ENCODE results near the gene MXRA7.

The MXRA7 gene

GRCh38 chr17:76684756-76685155 is 26.0 kb downstream of the MXRA7 start:
- no peak overlapping the region for H3K4me3 ChIP-seq (ENCODE audit: low read depth, low read length)
- no peak for DNase-seq (ENCODE audit: low read depth)
- TF ChIP-seq CTCF (IDR thresholded peaks at IDR 0.05; ENCODE audit: low read depth, low read length, missing control alignments): no peak

DNA sequence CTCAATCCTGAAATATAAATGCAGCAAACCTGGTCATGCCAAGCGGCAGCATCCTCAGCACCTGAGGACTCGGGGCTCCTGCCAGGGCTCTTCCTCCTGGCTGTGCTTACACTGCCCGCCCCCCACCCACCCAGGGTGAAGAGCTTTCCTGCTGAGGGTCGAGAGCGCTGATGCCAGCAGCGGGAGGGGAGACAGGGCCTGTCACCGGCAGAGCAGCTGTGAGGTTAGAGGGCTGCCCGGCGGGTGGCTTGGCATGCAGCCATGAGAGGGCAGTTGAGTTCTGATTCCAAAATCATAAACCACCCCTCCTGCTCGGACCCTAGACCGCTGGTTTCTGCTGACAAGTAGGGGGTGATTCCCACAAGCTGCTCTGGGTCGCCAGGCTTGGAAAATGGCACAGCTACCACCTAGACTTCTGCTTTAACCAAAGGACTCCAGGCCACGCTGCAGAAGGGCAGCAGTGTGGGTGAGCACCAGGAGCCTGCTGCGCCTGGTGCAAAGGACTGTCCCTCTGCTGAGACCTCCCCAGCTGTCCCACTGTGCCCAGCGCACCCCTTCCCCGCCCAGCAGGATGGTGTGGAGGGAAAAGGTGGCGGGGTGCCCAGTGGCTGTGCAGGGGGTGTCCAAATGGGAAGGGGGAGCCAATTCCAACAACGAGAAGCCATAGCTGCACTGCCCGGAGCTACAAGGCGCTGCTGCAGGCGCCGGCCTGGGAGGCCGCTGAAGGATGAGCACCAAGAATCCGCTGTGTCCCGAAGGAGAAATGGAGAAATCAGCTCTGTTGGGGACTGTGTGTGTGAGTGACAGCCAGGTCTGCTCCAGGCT is 26.6 kb downstream of the MXRA7 start:
- DNase-seq (ENCODE audit: low read depth): no peak
- H3K4me3 ChIP-seq (ENCODE audit: low read depth, low read length): no peak overlapping the region
- no peak for TF ChIP-seq CTCF (IDR thresholded peaks at IDR 0.05; ENCODE audit: low read depth, low read length, missing control alignments)

DNA sequence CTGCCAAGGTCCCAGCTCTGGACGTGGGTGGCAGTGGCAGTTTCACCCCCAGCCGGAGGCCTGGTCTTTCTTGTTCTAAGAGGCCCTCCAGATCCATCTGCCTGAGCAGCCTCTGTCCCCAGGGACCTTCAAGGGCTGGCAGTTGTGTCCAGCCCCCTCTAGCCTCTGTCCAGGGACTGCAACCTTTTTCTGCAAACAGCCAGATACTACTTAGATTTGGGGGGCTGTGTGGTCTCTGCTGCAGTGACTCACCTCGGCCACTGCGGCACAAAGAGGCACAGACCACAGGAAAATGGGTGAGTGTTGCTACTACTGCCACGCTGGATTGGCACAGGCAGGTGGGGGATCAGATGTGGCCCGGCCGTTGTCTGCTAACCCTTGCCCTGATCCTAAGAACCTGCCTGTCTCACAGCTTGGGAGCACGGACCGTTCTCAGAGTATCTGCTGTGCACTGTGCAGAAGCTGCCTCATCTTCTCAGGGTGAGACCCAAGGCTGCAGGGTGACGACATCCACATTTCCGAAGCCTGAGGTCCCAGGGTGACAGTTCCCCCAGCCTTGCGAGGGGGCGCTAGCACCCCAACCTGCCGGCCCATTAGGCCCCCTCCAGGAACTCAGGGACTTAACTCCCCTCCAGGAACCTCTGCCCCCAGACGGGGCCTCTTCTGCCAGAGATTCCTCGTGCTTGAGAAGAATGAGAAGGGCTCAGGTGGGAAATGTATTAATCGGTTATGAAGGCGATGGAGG is 27.6 kb downstream of the MXRA7 start:
- no peak overlapping the region for H3K4me3 ChIP-seq (ENCODE audit: low read depth, low read length)
- TF ChIP-seq CTCF (IDR thresholded peaks at IDR 0.05; ENCODE audit: low read depth, low read length, missing control alignments): no peak
- no peak for DNase-seq (ENCODE audit: low read depth)

DNA sequence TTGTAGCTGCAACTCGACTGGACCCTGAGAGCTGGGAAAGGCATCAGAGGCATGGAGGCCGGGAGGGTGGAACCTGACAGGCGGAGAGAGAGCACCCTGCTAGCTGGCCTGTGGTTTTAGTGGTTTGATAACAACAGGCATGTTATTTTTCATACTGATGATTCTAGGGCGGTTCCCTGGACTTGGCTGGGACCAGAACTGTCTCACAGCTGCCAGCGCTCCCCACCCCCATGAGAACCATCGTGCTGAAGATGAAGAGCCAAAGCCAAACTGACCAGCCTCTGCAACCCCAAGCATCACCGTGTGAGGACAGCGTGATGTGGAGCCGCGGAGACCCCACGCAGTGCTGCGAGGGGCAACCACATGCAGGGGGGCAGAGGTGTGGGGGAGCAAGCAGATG is 28.5 kb downstream of the MXRA7 start:
- DNase-seq (ENCODE audit: low read depth): no peak
- TF ChIP-seq CTCF (IDR thresholded peaks at IDR 0.05; ENCODE audit: low read depth, low read length, missing control alignments): no peak
- H3K4me3 ChIP-seq (ENCODE audit: low read depth, low read length): no peak overlapping the region

GRCh38 chr17:76681222-76682137 is 29.3 kb downstream of the MXRA7 start:
- H3K4me3 ChIP-seq (ENCODE audit: low read depth, low read length): no peak overlapping the region
- peak; percentile 88 for TF ChIP-seq CTCF (IDR thresholded peaks at IDR 0.05; ENCODE audit: low read depth, low read length, missing control alignments)
- DNase-seq (ENCODE audit: low read depth): no peak

DNA sequence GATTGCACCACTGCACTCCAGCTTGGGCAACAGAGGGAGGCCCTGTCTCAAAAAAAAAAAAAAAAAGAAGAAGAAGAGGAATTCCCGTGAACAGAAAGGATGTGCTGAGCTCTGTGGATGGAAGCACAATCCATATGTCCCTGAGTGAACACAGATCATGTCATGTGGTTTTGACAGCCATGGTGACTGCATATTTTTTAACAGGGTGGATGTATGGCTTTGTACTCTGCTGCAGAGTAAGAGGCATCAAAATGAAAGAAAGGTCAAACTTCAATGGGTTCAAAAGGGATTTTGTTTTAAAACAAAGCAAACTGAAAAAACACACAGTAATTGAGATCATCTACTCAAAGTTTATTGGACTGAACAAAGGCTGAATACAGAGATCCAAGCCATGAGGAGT is 31.5 kb downstream of the MXRA7 start:
- H3K4me3 ChIP-seq (ENCODE audit: low read depth, low read length): no peak overlapping the region
- DNase-seq (ENCODE audit: low read depth): no peak
- TF ChIP-seq CTCF (IDR thresholded peaks at IDR 0.05; ENCODE audit: low read depth, low read length, missing control alignments): no peak

All from GM12864 (cell line).